HG03442 (cell line): ENCODE measurements around the gene TOGARAM1.

Experiments
- ATAC-seq: cut with Tn5 transposase; IDR thresholded peaks from one replicate; pipeline ENCODE4 v1.9.1; 2021; ENCODE audit warnings: mild to moderate bottlenecking, moderate library complexity; ENCODE audit not compliant: unreplicated experiment

The TOGARAM1 gene

GRCh38 chr14:44961554-44962333 is at the start of gene TOGARAM1, which contains the start of gene KLHL28:
Gene TOGARAM1 (plus strand): TSS chr14:44962190. CDS start chr14:44962422, 232 bp downstream.
Gene KLHL28 (minus strand): TSS chr14:44961947. CDS start chr14:44945928, 16,019 bp downstream.
- ATAC-seq, result peak; percentile 94

- ATAC-seq, result no peak
Observed at GRCh38 chr14:44914849-44915248, 47.1 kb upstream of the TOGARAM1 start.

DNA sequence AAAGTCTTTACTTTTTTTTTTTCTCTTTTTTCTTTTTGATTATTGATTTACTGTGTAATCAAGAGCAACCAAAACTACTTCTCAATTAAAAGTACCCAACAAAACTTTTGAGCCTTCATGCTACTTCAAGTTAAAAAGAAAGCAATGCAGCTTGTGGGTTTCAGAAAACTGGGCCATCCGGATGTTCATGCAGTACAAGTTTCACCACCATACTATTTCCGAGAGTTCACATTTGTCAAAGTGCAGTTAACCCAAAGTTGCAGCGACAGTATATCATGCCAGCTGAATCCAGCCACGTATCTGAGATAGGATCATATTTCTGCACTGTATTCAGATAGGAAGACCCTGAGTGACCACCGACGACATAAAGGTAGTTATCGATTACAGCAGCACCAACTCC is 33.2 kb upstream of the TOGARAM1 start:
- no peak for ATAC-seq

DNA sequence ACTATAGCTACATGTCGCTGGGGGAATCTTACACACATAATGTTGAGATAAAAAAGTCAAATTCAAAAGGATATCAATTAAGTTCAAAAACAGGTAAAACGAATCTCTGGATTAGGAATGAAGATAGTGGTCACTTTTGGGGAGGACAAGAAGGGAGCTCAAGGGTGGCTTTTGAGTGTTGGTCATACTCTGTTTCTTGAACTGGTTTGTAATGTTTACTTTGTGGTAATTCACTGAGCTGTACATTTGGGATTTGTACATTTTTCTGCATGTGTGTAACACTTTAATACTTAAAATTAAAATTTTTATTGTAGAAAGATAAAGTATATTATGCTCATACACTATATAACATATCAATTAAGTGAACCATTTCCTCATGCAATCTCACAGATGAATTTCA is 26.8 kb upstream of the TOGARAM1 start:
- ATAC-seq, result no peak

GRCh38 chr14:44937547-44937946 is 24.4 kb upstream of the TOGARAM1 start:
- no peak for ATAC-seq

- no peak for ATAC-seq
Observed at GRCh38 chr14:44940211-44940610, 21.8 kb upstream of the TOGARAM1 start.

- ATAC-seq, result no peak
Observed at GRCh38 chr14:44940944-44941343, 21.0 kb upstream of the TOGARAM1 start.

DNA sequence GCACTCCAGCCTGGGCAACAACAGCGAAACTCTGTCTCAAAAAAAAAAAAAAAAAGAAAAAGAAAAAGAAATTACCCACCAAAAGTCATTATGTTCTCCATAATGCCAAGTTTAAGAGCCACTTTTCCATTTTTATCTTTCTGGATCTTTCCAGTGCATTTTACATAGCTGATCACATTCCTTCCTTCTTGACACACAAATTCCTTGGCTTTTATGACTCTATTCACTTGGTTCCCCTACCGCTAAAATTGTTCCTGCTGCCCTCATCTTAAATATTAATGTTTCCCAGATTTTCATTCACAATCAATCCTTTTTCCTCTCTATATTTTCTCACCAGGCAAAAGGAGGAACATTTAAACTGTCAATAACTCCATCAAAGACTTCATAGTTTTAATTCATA is 20.4 kb upstream of the TOGARAM1 start:
- ATAC-seq, result no peak

DNA sequence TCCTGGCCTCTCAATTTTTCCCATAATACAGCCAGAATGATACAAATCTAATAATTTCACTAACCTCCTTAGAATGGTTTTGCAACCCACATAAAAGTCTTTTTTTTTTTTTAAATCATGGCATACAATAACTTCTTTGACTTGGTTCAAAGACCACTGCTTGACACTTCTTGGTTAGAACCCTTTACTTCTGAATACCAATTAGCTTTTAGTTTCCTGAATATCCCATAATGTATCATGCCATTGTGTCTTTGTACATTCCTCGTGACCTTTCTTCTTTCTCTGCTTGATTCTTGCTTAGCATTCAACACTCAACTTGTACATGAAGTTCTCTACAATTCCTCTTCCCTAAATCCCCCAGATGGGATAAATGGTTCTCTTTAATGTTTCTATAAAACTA is 19.6 kb upstream of the TOGARAM1 start:
- ATAC-seq, result no peak

GRCh38 chr14:44944107-44944506 is 17.9 kb upstream of the TOGARAM1 start:
- ATAC-seq, result no peak

- ATAC-seq, result no peak
Observed at GRCh38 chr14:44945264-44945663, 16.7 kb upstream of the TOGARAM1 start.

GRCh38 chr14:44951051-44951450 is 10.9 kb upstream of the TOGARAM1 start:
- ATAC-seq, result no peak

- no peak for ATAC-seq
Observed at GRCh38 chr14:44952391-44953110, 9.4 kb upstream of the TOGARAM1 start.

DNA sequence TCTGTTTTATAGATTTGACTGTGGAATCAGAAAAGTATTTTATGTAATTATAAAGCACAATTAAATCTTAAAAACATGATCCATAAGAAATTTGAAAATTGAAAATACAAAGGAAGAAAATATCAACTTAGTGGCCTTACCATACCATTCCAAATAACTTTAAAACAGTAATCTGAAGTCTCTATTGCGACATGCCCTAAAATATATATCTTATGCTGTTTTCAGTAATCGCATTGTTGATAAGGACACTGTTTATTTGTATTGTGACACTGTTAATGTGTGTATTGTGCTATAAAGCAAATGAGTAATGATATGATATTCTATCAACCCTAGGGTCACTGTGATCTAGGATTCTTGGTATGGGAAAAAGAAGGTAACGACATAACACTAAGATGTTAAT is 7.2 kb upstream of the TOGARAM1 start:
- no peak for ATAC-seq

- ATAC-seq, result no peak
Observed at GRCh38 chr14:44955528-44955927, 6.5 kb upstream of the TOGARAM1 start.

DNA sequence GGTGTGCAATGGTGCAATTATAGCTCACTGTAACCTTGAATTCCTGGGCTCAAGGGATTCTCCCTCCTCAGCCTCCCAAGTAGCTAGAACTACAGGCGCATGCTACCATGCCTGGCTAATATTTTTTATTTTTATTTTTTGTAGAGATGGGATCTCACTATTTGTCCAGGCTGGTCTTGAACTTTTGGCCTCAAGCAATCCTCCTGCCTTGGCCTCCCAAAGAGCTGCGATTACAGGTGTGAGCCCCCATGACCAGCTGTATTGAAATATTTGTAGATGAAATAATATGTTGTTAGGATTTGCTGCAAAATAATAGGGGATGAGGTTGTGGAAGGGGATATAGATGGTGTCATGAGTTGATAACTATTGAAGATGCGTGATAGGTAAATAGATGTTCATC is 5.1 kb upstream of the TOGARAM1 start:
- ATAC-seq, result no peak

DNA sequence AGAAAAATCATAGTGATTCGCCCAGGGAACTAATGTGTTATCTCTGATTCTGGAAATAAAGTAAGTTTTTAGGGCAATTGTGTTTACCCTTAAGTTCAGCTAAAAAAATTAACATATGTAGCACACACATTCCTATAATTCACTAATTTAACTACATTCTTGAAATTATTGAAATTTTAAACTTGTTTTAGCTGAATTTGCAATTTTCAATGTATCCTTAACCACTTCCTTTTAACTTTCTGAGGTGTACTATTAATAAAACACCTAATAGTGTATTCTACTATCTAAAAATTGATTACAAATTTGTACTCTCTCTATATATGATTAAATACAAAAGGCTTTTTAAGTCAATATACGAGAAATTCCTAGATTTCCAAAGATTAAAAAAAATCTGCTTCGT is 2.5 kb upstream of the TOGARAM1 start:
- ATAC-seq, result no peak

GRCh38 chr14:44960146-44960545 is 1.8 kb upstream of the TOGARAM1 start:
- no peak for ATAC-seq

GRCh38 chr14:44960646-44961045 is 1.3 kb upstream of the TOGARAM1 start:
- ATAC-seq, result no peak

DNA sequence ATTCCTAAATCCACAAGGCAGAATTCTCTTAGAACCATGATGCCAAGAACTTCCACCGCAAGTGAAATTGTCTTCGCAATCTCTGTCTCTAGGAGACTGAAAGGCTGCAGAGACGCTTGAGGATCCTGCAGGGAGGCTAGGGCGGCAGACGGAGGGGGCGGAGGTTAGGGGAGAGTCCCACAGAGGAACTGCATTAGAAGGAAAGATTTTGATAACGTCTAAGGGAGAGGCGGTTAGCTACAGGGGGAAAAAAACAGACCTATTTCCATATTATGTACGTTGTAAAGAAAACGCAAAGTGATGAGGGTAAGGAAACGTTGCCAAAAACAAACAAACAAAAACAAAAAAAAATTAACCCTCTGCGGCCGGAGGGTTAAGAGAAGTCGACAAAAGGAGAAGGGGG is 838 bp upstream of the TOGARAM1 start:
- ATAC-seq, result peak; percentile 18

- peak; percentile 14 for ATAC-seq
Observed at GRCh38 chr14:44962334-44963043, 499 bp downstream of the TOGARAM1 start.
